Measurements from ENCODE around the gene NAA50. TPM values are rescaled to one million over a fixed set of nuclear protein-coding genes. Genes with fewer than 3 reads are reported as not detected.

The NAA50 gene
- total RNA-seq, 3 donors from 2014 or later (not counting 1 experiment from before 2014, with no cell fraction given): 55.3 to 77.6 (median 61.0) TPM

DNA sequence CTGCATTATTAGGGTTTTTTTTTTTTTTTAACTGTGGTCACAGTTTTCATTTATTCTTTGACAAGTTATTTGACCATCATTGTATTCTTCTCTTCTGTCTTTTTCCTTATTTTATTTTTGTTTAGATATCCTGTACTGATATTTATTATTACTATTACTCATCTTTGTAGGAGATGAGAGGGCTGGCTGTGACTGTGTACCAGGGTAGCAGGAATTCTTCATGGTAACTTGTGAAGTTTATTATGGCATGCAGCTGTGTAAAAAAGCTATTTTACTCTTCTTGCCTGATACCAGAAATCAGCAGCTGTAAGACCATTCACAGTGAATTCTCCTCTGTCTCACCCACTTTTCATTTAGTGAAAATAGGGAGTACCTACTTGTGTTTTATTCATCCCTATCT is 45.3 kb upstream of the NAA50 start:
- Histone ChIP-seq H3K4me3 (ENCODE audit: low read length) (no peak overlapping the region), H3K27me3 (ENCODE audit: control insufficient read depth, insufficient read depth, low read length) (no peaks in the 10 kb centered on the region), H3K4me1 (ENCODE audit: control insufficient read depth, insufficient read depth, low read length) (no peaks in the 10 kb centered on the region), H3K36me3 (ENCODE audit: control insufficient read depth, insufficient read depth, low read length) (peaks cover 45% of the 10 kb centered on the region), H3K27ac (ENCODE audit: low read length) (no peak overlapping the region), H3K9me3 (ENCODE audit: control insufficient read depth, insufficient read depth, low read length) (no peaks in the 10 kb centered on the region)
- TF ChIP-seq, protein P1, sequence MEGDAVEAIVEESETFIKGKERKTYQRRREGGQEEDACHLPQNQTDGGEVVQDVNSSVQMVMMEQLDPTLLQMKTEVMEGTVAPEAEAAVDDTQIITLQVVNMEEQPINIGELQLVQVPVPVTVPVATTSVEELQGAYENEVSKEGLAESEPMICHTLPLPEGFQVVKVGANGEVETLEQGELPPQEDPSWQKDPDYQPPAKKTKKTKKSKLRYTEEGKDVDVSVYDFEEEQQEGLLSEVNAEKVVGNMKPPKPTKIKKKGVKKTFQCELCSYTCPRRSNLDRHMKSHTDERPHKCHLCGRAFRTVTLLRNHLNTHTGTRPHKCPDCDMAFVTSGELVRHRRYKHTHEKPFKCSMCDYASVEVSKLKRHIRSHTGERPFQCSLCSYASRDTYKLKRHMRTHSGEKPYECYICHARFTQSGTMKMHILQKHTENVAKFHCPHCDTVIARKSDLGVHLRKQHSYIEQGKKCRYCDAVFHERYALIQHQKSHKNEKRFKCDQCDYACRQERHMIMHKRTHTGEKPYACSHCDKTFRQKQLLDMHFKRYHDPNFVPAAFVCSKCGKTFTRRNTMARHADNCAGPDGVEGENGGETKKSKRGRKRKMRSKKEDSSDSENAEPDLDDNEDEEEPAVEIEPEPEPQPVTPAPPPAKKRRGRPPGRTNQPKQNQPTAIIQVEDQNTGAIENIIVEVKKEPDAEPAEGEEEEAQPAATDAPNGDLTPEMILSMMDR (IDR thresholded peaks at IDR 0.05): no peak
- H3K4me1 Mint-ChIP-seq: no peaks in the 10 kb centered on the region
- H3K27me3 Mint-ChIP-seq (ENCODE audit: low read depth in 2 of 2): no peaks in the 10 kb centered on the region
- no peak overlapping the region for H3K27ac Mint-ChIP-seq
- intact Hi-C loops (cut with micrococcal nuclease): no loop called here
- H3K4me3 Mint-ChIP-seq: no peak overlapping the region
- no peak for ATAC-seq
- peaks cover 6% of the 10 kb centered on the region for H3K36me3 Mint-ChIP-seq
- H3K9me3 Mint-ChIP-seq: no peaks in the 10 kb centered on the region
- no peak for DNase-seq

DNA sequence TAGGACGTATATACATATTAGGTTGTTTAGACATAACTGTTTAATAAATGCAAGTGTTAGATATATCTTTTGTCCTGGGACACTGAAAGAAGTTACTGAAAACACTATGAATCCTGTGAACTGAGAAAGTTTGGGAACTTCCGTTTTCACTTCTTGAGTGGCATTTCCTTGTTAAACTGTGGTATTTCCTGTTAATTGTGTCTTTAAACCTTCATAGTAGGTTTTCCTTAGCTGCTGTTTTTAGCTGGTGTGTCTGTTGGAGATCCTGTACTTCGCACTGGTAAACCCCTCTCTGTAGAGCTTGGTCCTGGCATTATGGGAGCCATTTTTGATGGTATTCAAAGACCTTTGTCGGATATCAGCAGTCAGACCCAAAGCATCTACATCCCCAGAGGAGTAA is 37.9 kb upstream of the NAA50 start:
- DNase-seq (no peak), ATAC-seq (peak; percentile 52 to 55 (median 54))
- peak overlapping the region; percentile 21 for H3K27ac ChIP-seq (ENCODE audit: low read length)
- Mint-ChIP-seq H3K27me3 (ENCODE audit: low read depth in 2 of 2) (no peaks in the 10 kb centered on the region), H3K4me3 (peak overlapping the region; percentile 28), H3K27ac (peak overlapping the region; percentile 75 to 84), H3K36me3 (no peaks in the 10 kb centered on the region), H3K4me1 (peaks cover 9% of the 10 kb centered on the region in 2 donors), H3K9me3 (no peaks in the 10 kb centered on the region)
- H3K36me3 ChIP-seq (ENCODE audit: control insufficient read depth, insufficient read depth, low read length): peaks cover 26% of the 10 kb centered on the region
- peaks cover 3% of the 10 kb centered on the region for H3K4me1 ChIP-seq (ENCODE audit: control insufficient read depth, insufficient read depth, low read length)
- H3K4me3 ChIP-seq (ENCODE audit: low read length): no peak overlapping the region
- 45% methylated on average over 4 of the region's 4 CpGs for WGBS (ENCODE audit: insufficient coverage)
- no peaks in the 10 kb centered on the region for H3K27me3 ChIP-seq (ENCODE audit: control insufficient read depth, insufficient read depth, low read length)
- intact Hi-C loops (cut with micrococcal nuclease): loop anchor here (5.0 kb wide), 1 partner anchor 37 kb away; the partner anchor contains the start of genes ATP6V1A and NAA50
- TF ChIP-seq, protein P1 (IDR thresholded peaks at IDR 0.05): no peak
- H3K9me3 ChIP-seq (ENCODE audit: control insufficient read depth, insufficient read depth, low read length): no peaks in the 10 kb centered on the region

DNA sequence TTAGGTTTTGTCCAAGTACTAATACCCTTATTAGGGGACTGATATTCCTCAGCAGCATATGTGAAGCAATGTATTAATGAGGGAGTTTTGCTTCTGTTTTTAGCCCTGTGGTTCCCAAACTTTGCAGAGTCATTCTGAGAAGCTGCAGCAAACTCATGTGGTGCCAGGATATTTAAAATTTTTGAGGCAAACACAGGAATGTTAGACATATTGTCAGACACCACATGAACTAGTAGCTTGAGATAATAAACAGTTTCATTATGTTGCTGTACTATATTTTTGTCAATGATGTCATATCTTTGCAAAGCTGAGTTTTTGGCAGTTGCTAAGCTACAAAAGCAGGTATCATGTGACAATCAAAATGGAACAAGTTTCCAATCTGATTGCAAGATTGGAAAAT is 37.4 kb upstream of the NAA50 start:
- no peak overlapping the region for H3K4me3 ChIP-seq (ENCODE audit: low read length)
- Mint-ChIP-seq H3K4me1 (peaks cover 9% of the 10 kb centered on the region in 2 donors), H3K4me3 (no peak overlapping the region), H3K9me3 (no peaks in the 10 kb centered on the region), H3K27me3 (ENCODE audit: low read depth in 2 of 2) (no peaks in the 10 kb centered on the region), H3K27ac (peak overlapping the region; percentile 75 to 84), H3K36me3 (no peaks in the 10 kb centered on the region)
- H3K36me3 ChIP-seq (ENCODE audit: control insufficient read depth, insufficient read depth, low read length): peaks cover 23% of the 10 kb centered on the region
- peaks cover 3% of the 10 kb centered on the region for H3K4me1 ChIP-seq (ENCODE audit: control insufficient read depth, insufficient read depth, low read length)
- H3K9me3 ChIP-seq (ENCODE audit: control insufficient read depth, insufficient read depth, low read length): no peaks in the 10 kb centered on the region
- intact Hi-C loops (cut with micrococcal nuclease): loop anchor here (5.0 kb wide), 1 partner anchor 36 kb away; the partner anchor contains the start of genes ATP6V1A and NAA50
- H3K27ac ChIP-seq (ENCODE audit: low read length): no peak overlapping the region
- no peaks in the 10 kb centered on the region for H3K27me3 ChIP-seq (ENCODE audit: control insufficient read depth, insufficient read depth, low read length)
- TF ChIP-seq, protein P1 (IDR thresholded peaks at IDR 0.05): no peak
- DNase-seq (peak in 1 of 2 donors; percentile 2), ATAC-seq (peak; percentile 43 to 74 (median 54))

DNA sequence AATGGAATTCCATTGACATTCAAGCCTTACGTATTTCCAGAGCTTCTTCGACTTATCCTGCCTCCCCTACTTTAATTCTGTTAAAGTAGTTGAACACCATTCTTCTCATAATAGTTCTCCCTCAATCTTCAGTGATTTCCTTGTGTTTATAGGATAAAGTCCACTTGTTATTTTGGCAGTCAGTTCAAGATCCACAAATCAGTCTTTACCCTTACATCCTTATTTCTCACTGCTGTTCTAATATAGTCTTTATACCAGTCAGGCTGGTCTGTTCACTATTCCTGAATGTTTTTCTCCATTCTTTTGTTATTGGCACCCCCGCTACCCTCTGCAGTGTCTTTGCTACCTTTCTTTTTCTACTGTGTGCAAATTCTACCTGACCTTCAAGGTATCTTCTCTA is 30.5 kb upstream of the NAA50 start:
- H3K36me3 Mint-ChIP-seq: no peaks in the 10 kb centered on the region

More for the DNA sequence above, 30.5 kb upstream of the NAA50 start:
- H3K27ac ChIP-seq (ENCODE audit: low read length): no peak overlapping the region
- H3K36me3 ChIP-seq (ENCODE audit: control insufficient read depth, insufficient read depth, low read length): peaks cover 12% of the 10 kb centered on the region
- Mint-ChIP-seq H3K9me3 (no peaks in the 10 kb centered on the region), H3K4me1 (peaks cover 12 to 19% of the 10 kb centered on the region in 2 donors), H3K27me3 (ENCODE audit: low read depth in 2 of 2) (no peaks in the 10 kb centered on the region), H3K4me3 (no peak overlapping the region), H3K27ac (no peak overlapping the region)
- ATAC-seq: no peak
- no peaks in the 10 kb centered on the region for H3K4me1 ChIP-seq (ENCODE audit: control insufficient read depth, insufficient read depth, low read length)
- WGBS (ENCODE audit: insufficient coverage): 92% methylated on average over 2 of the region's 3 CpGs
- no peak overlapping the region for H3K4me3 ChIP-seq (ENCODE audit: low read length)
- TF ChIP-seq, protein P1 (IDR thresholded peaks at IDR 0.05): no peak
- no peak for DNase-seq
- no peaks in the 10 kb centered on the region for H3K9me3 ChIP-seq (ENCODE audit: control insufficient read depth, insufficient read depth, low read length)
- no peaks in the 10 kb centered on the region for H3K27me3 ChIP-seq (ENCODE audit: control insufficient read depth, insufficient read depth, low read length)
- intact Hi-C loops (cut with micrococcal nuclease): no loop called here
